KMS-11 (cell line): ENCODE measurements around the gene RMC1.

Experiments used
- H2AFZ ChIP-seq: fragments of 200-600 bp; sonication (generic); 2 replicates; pipeline ENCODE4 v1.6.1; 2016; ENCODE audit warnings: antibody characterized with exemption, mixed run types, low read depth
- H3K27ac ChIP-seq: fragments of 200-600 bp; sonication (generic); 2 replicates; pipeline ENCODE4 v1.6.1; 2016; ENCODE audit warnings: mild to moderate bottlenecking, mixed run types
- H3K27me3 ChIP-seq: fragments of 200-600 bp; sonication (generic); 2 replicates; pipeline ENCODE4 v1.6.1; 2017; ENCODE audit warnings: mild to moderate bottlenecking, low read depth, mixed run types, moderate library complexity; ENCODE audit not compliant: insufficient read depth
- H3K36me3 ChIP-seq: fragments of 200-600 bp; sonication (generic); 2 replicates; pipeline ENCODE4 v1.6.1; 2017; ENCODE audit warnings: mild to moderate bottlenecking, mixed run types; ENCODE audit not compliant: insufficient read depth
- H3K4me1 ChIP-seq: fragments of 200-600 bp; sonication (generic); 2 replicates; pipeline ENCODE4 v1.6.1; 2016; ENCODE audit warnings: mild to moderate bottlenecking, low read depth, mixed run types; ENCODE audit not compliant: poor library complexity, severe bottlenecking
- H3K4me2 ChIP-seq: fragments of 200-600 bp; sonication (generic); 2 replicates; pipeline ENCODE4 v1.7.0; 2016; ENCODE audit warnings: mild to moderate bottlenecking, mixed run types
- H3K4me3 ChIP-seq: fragments of 200-600 bp; sonication (generic); IDR thresholded peaks from 2 replicates; pipeline ENCODE4 v1.6.1; 2017; ENCODE audit warnings: low read depth, low read length, mixed read lengths; ENCODE audit not compliant: insufficient read depth
- H3K79me2 ChIP-seq: fragments of 200-600 bp; sonication (generic); 2 replicates; pipeline ENCODE4 v1.6.1; 2016; ENCODE audit warnings: low read depth, mixed run types; ENCODE audit not compliant: insufficient read depth
- H3K9ac ChIP-seq: fragments of 200-600 bp; sonication (generic); 2 replicates; pipeline ENCODE4 v1.6.1; 2016; ENCODE audit warnings: mild to moderate bottlenecking, mixed run types
- H4K20me1 ChIP-seq: fragments of 200-600 bp; sonication (generic); 2 replicates; pipeline ENCODE4 v1.6.1; 2016; ENCODE audit warnings: mild to moderate bottlenecking, mixed run types; ENCODE audit not compliant: insufficient read depth
- CTCF ChIP-seq: fragments of 200-600 bp; sonication (generic); conservative IDR thresholded peaks from 2 replicates; pipeline ENCODE4 v1.6.1; 2017; ENCODE audit warnings: low read depth, mild to moderate bottlenecking, antibody characterized with exemption, low read length, moderate library complexity, mixed read lengths

Gene RMC1

GRCh38 chr18:23530195-23530594 lies 26.9 kb downstream of the RMC1 start:
- no peak for TF ChIP-seq CTCF
- no peaks in the 10 kb centered on the region for H3K4me1 ChIP-seq
- no peak overlapping the region for H3K9ac ChIP-seq
- no peaks in the 10 kb centered on the region for H4K20me1 ChIP-seq
- no peaks in the 10 kb centered on the region for H3K79me2 ChIP-seq
- peaks cover 6% of the 10 kb centered on the region; the same call in 1 of the 2 replicates for H3K36me3 ChIP-seq
- no peaks in the 10 kb centered on the region for H3K27me3 ChIP-seq
- H3K27ac ChIP-seq = no peak overlapping the region
- no peak overlapping the region for H3K4me2 ChIP-seq
- H2AFZ ChIP-seq = no peak overlapping the region
- no peak overlapping the region for H3K4me3 ChIP-seq

GRCh38 chr18:23531912-23532311 lies 28.6 kb downstream of the RMC1 start:
- Histone ChIP-seq H3K4me2 (no peak overlapping the region), H4K20me1 (no peaks in the 10 kb centered on the region), H3K9ac (no peak overlapping the region), H3K27me3 (no peaks in the 10 kb centered on the region), H2AFZ (no peak overlapping the region), H3K79me2 (no peaks in the 10 kb centered on the region), H3K4me3 (no peak overlapping the region), H3K4me1 (no peaks in the 10 kb centered on the region), H3K36me3 (peaks cover 6% of the 10 kb centered on the region; the same call in 1 of the 2 replicates), H3K27ac (no peak overlapping the region)
- no peak for TF ChIP-seq CTCF

- Histone ChIP-seq H2AFZ (no peak overlapping the region), H3K36me3 (peaks cover 6% of the 10 kb centered on the region; the same call in 1 of the 2 replicates), H3K4me2 (no peak overlapping the region), H3K4me1 (no peaks in the 10 kb centered on the region), H3K27ac (no peak overlapping the region), H3K27me3 (no peaks in the 10 kb centered on the region), H3K4me3 (no peak overlapping the region), H3K9ac (no peak overlapping the region), H4K20me1 (no peaks in the 10 kb centered on the region), H3K79me2 (no peaks in the 10 kb centered on the region)
- no peak for TF ChIP-seq CTCF
These were observed 29.5 kb downstream of the RMC1 start for GRCh38 chr18:23532848-23533247.

GRCh38 chr18:23534276-23534675 lies 31.0 kb downstream of the RMC1 start:
- Histone ChIP-seq H3K4me3 (no peak overlapping the region), H4K20me1 (no peaks in the 10 kb centered on the region), H3K79me2 (no peaks in the 10 kb centered on the region), H3K27ac (no peak overlapping the region), H3K4me2 (no peak overlapping the region), H2AFZ (no peak overlapping the region), H3K36me3 (peaks cover 6% of the 10 kb centered on the region; the same call in 1 of the 2 replicates), H3K4me1 (no peaks in the 10 kb centered on the region), H3K27me3 (no peaks in the 10 kb centered on the region), H3K9ac (no peak overlapping the region)
- no peak for TF ChIP-seq CTCF
